K562 (cell line): Measurements from ENCODE around the gene ST3GAL3. TPM values are rescaled to one million over a fixed set of nuclear protein-coding genes. Genes with fewer than 3 reads are reported as not detected.
A peak's percentile ranks its signal among the peaks of the same experiment; 100 is the strongest.

Source experiments
- AFF4 ChIP-seq: sonication (generic); formaldehyde crosslinking; IDR thresholded peaks from 2 replicates; pipeline ENCODE4 v1.8.0; 2023; ENCODE audit warnings: mild to moderate bottlenecking, missing genetic modification reagents
- CCNT2 ChIP-seq: IDR thresholded peaks from 2 replicates; pipeline ENCODE4 v1.6.1; 2011; ENCODE audit warnings: borderline replicate concordance, low read depth, mild to moderate bottlenecking, moderate library complexity, mixed read lengths, low read length; ENCODE audit not compliant: insufficient read length; ENCODE audit errors: extremely low read depth
- EWSR1 ChIP-seq: fragments of 450-650 bp; IDR thresholded peaks from 2 replicates; pipeline ENCODE4 v1.6.1; 2018; ENCODE audit warnings: borderline replicate concordance, mild to moderate bottlenecking, low read depth, moderate library complexity; ENCODE audit not compliant: partially characterized antibody
- polyA plus RNA-seq, 8 experiments: library from polyadenylated mRNA; depleted of rRNA in 4 of 8; stranded (reverse) in 5 of 8; unstranded in 3 of 8; fragments of >200 nt; fragmentation: Nextera tagmentation in 2 of 8; fragmentation: Illumina TruSeq in 1 of 8; extraction: Ambion mirVana in 2 of 8; extraction: Trizol in 1 of 8; gene quantifications; 2 replicates each; pipeline versions ENCODE4 v1.2.1 to v1.2.3, GENCODE V29; 2011 to 2014; ENCODE audit warnings: inconsistent platforms in 1 of 8, missing spikeins in 1 of 8
- total RNA-seq, 7 experiments: library from RNA; depleted of rRNA in 6 of 7; stranded (reverse); fragments of >200 nt in 6 of 7; fragmentation: Illumina TruSeq in 2 of 7; extraction: Trizol in 2 of 7; gene quantifications; 2 replicates each; pipeline versions ENCODE4 v1.2.1 to v1.2.3, GENCODE V29; 2011 to 2021; ENCODE audit warnings: low replicate concordance in 1 of 7
- TF ChIP-seq, protein P1 (sequence below): sonication (generic); formaldehyde crosslinking; IDR thresholded peaks from 2 replicates; pipeline ENCODE4 v1.8.0; 2023; ENCODE audit warnings: missing genetic modification reagents, mild to moderate bottlenecking, borderline replicate concordance
- TF ChIP-seq, protein P2 (sequence below): fragments of 450-650 bp; formaldehyde crosslinking; conservative IDR thresholded peaks from 2 replicates; pipeline ENCODE4 v1.4.0; 2022; ENCODE audit warnings: mild to moderate bottlenecking, missing genetic modification characterization
- TF ChIP-seq, protein P3 (sequence below): fragments of 200-800 bp; sonication (Bioruptor generic); IDR thresholded peaks from 2 replicates; pipeline ENCODE4 v1.6.1; 2016; ENCODE audit warnings: missing genetic modification characterization, missing compliant biosample characterization
- TF ChIP-seq, protein P4 (sequence below), 2 experiments: fragments of 250-450 bp in 1 of 2; fragments of 450-650 bp in 1 of 2; sonication (Bioruptor Pico) in 1 of 2; IDR thresholded peaks; 2 replicates each; pipeline versions ENCODE4 v1.6.1 to v1.8.0; 2016 to 2021; ENCODE audit warnings: mild to moderate bottlenecking in 2 of 2, moderate library complexity in 2 of 2, missing compliant biosample characterization in 1 of 2, missing genetic modification characterization in 1 of 2

Gene ST3GAL3
- total and polyA plus RNA-seq, 9 of the 15 experiments (the other 6 are each of a cell fraction or from before 2014, with no cell fraction given), result 1.2 to 18.9 (median 11.0) TPM

GRCh38 chr1:43707190-43708001, at the start of gene ST3GAL3 (continued):
- TF ChIP-seq EWSR1 (no peak), AFF4 (no peak; the same call in 1 of the 2 replicates), CCNT2 (peak; percentile 90)
- TF ChIP-seq, protein P1, sequence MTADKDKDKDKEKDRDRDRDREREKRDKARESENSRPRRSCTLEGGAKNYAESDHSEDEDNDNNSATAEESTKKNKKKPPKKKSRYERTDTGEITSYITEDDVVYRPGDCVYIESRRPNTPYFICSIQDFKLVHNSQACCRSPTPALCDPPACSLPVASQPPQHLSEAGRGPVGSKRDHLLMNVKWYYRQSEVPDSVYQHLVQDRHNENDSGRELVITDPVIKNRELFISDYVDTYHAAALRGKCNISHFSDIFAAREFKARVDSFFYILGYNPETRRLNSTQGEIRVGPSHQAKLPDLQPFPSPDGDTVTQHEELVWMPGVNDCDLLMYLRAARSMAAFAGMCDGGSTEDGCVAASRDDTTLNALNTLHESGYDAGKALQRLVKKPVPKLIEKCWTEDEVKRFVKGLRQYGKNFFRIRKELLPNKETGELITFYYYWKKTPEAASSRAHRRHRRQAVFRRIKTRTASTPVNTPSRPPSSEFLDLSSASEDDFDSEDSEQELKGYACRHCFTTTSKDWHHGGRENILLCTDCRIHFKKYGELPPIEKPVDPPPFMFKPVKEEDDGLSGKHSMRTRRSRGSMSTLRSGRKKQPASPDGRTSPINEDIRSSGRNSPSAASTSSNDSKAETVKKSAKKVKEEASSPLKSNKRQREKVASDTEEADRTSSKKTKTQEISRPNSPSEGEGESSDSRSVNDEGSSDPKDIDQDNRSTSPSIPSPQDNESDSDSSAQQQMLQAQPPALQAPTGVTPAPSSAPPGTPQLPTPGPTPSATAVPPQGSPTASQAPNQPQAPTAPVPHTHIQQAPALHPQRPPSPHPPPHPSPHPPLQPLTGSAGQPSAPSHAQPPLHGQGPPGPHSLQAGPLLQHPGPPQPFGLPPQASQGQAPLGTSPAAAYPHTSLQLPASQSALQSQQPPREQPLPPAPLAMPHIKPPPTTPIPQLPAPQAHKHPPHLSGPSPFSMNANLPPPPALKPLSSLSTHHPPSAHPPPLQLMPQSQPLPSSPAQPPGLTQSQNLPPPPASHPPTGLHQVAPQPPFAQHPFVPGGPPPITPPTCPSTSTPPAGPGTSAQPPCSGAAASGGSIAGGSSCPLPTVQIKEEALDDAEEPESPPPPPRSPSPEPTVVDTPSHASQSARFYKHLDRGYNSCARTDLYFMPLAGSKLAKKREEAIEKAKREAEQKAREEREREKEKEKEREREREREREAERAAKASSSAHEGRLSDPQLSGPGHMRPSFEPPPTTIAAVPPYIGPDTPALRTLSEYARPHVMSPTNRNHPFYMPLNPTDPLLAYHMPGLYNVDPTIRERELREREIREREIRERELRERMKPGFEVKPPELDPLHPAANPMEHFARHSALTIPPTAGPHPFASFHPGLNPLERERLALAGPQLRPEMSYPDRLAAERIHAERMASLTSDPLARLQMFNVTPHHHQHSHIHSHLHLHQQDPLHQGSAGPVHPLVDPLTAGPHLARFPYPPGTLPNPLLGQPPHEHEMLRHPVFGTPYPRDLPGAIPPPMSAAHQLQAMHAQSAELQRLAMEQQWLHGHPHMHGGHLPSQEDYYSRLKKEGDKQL (CRISPR knock-in tag), result no peak; the same call in 1 of the 2 replicates
- TF ChIP-seq, protein P2, sequence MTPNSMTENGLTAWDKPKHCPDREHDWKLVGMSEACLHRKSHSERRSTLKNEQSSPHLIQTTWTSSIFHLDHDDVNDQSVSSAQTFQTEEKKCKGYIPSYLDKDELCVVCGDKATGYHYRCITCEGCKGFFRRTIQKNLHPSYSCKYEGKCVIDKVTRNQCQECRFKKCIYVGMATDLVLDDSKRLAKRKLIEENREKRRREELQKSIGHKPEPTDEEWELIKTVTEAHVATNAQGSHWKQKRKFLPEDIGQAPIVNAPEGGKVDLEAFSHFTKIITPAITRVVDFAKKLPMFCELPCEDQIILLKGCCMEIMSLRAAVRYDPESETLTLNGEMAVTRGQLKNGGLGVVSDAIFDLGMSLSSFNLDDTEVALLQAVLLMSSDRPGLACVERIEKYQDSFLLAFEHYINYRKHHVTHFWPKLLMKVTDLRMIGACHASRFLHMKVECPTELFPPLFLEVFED (CRISPR knock-in tag), result no peak
- TF ChIP-seq, protein P3, sequence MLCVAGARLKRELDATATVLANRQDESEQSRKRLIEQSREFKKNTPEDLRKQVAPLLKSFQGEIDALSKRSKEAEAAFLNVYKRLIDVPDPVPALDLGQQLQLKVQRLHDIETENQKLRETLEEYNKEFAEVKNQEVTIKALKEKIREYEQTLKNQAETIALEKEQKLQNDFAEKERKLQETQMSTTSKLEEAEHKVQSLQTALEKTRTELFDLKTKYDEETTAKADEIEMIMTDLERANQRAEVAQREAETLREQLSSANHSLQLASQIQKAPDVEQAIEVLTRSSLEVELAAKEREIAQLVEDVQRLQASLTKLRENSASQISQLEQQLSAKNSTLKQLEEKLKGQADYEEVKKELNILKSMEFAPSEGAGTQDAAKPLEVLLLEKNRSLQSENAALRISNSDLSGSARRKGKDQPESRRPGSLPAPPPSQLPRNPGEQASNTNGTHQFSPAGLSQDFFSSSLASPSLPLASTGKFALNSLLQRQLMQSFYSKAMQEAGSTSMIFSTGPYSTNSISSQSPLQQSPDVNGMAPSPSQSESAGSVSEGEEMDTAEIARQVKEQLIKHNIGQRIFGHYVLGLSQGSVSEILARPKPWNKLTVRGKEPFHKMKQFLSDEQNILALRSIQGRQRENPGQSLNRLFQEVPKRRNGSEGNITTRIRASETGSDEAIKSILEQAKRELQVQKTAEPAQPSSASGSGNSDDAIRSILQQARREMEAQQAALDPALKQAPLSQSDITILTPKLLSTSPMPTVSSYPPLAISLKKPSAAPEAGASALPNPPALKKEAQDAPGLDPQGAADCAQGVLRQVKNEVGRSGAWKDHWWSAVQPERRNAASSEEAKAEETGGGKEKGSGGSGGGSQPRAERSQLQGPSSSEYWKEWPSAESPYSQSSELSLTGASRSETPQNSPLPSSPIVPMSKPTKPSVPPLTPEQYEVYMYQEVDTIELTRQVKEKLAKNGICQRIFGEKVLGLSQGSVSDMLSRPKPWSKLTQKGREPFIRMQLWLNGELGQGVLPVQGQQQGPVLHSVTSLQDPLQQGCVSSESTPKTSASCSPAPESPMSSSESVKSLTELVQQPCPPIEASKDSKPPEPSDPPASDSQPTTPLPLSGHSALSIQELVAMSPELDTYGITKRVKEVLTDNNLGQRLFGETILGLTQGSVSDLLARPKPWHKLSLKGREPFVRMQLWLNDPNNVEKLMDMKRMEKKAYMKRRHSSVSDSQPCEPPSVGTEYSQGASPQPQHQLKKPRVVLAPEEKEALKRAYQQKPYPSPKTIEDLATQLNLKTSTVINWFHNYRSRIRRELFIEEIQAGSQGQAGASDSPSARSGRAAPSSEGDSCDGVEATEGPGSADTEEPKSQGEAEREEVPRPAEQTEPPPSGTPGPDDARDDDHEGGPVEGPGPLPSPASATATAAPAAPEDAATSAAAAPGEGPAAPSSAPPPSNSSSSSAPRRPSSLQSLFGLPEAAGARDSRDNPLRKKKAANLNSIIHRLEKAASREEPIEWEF (CRISPR knock-in tag), result no peak
- TF ChIP-seq, protein P4, sequence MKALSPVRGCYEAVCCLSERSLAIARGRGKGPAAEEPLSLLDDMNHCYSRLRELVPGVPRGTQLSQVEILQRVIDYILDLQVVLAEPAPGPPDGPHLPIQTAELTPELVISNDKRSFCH (CRISPR knock-in tag; IDR thresholded peaks at IDR 0.05), result no peak
- TF ChIP-seq, protein P4 (tag; IDR thresholded peaks at IDR 0.05), result peak; percentile 47; the same call in 1 of the 2 replicates
